Measurements from ENCODE around the gene DOC2A. TPM values are rescaled to one million over a fixed set of nuclear protein-coding genes. Genes with fewer than 3 reads are reported as not detected.

Gene DOC2A
- total and polyA plus RNA-seq, 2 experiments from 2014 or later: 9.8 to 10.0 TPM

DNA sequence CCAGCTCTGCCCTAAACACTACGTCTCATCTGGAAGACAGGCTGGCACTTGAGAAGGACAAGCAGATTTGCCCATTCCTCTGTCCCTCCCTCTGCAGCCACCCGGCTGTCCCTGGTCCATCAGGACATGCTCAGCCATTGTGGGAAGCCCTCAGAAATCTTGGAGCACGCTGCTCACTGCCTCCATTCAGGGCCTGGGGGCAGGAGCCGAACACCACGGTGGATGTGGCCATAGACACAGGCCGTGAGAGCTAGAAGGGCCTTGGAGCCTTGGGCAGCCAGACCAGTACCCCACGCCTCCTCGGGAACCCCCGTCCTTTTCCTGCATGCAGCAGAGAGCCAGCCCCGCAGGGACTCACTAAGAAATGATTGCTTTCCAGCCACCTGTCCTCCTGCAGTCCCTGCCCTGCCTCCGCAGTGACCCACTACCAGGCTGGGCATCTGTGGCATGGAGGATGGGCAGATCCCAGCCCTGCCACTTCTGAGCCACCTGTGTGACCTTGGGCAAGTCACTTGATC, 3.4 kb downstream of the DOC2A start:
- TF ChIP-seq CREB1 (CRISPR knock-in tag; IDR thresholded peaks at IDR 0.05; ENCODE audit: low read depth) (no peak), ETS1 (IDR thresholded peaks at IDR 0.05) (no peak), REST (IDR thresholded peaks at IDR 0.05; ENCODE audit: unreplicated experiment) (no peak), JUNB (IDR thresholded peaks at IDR 0.05; ENCODE audit: unreplicated experiment) (no peak), EZH2phosphoT487 (IDR thresholded peaks at IDR 0.05; ENCODE audit: unreplicated experiment) (no peak), NANOG (IDR thresholded peaks at IDR 0.05; ENCODE audit: borderline replicate concordance) (no peak), ZNF331 (CRISPR knock-in tag; IDR thresholded peaks at IDR 0.05; ENCODE audit: low read depth) (no peak)
- TF ChIP-seq, protein P1, sequence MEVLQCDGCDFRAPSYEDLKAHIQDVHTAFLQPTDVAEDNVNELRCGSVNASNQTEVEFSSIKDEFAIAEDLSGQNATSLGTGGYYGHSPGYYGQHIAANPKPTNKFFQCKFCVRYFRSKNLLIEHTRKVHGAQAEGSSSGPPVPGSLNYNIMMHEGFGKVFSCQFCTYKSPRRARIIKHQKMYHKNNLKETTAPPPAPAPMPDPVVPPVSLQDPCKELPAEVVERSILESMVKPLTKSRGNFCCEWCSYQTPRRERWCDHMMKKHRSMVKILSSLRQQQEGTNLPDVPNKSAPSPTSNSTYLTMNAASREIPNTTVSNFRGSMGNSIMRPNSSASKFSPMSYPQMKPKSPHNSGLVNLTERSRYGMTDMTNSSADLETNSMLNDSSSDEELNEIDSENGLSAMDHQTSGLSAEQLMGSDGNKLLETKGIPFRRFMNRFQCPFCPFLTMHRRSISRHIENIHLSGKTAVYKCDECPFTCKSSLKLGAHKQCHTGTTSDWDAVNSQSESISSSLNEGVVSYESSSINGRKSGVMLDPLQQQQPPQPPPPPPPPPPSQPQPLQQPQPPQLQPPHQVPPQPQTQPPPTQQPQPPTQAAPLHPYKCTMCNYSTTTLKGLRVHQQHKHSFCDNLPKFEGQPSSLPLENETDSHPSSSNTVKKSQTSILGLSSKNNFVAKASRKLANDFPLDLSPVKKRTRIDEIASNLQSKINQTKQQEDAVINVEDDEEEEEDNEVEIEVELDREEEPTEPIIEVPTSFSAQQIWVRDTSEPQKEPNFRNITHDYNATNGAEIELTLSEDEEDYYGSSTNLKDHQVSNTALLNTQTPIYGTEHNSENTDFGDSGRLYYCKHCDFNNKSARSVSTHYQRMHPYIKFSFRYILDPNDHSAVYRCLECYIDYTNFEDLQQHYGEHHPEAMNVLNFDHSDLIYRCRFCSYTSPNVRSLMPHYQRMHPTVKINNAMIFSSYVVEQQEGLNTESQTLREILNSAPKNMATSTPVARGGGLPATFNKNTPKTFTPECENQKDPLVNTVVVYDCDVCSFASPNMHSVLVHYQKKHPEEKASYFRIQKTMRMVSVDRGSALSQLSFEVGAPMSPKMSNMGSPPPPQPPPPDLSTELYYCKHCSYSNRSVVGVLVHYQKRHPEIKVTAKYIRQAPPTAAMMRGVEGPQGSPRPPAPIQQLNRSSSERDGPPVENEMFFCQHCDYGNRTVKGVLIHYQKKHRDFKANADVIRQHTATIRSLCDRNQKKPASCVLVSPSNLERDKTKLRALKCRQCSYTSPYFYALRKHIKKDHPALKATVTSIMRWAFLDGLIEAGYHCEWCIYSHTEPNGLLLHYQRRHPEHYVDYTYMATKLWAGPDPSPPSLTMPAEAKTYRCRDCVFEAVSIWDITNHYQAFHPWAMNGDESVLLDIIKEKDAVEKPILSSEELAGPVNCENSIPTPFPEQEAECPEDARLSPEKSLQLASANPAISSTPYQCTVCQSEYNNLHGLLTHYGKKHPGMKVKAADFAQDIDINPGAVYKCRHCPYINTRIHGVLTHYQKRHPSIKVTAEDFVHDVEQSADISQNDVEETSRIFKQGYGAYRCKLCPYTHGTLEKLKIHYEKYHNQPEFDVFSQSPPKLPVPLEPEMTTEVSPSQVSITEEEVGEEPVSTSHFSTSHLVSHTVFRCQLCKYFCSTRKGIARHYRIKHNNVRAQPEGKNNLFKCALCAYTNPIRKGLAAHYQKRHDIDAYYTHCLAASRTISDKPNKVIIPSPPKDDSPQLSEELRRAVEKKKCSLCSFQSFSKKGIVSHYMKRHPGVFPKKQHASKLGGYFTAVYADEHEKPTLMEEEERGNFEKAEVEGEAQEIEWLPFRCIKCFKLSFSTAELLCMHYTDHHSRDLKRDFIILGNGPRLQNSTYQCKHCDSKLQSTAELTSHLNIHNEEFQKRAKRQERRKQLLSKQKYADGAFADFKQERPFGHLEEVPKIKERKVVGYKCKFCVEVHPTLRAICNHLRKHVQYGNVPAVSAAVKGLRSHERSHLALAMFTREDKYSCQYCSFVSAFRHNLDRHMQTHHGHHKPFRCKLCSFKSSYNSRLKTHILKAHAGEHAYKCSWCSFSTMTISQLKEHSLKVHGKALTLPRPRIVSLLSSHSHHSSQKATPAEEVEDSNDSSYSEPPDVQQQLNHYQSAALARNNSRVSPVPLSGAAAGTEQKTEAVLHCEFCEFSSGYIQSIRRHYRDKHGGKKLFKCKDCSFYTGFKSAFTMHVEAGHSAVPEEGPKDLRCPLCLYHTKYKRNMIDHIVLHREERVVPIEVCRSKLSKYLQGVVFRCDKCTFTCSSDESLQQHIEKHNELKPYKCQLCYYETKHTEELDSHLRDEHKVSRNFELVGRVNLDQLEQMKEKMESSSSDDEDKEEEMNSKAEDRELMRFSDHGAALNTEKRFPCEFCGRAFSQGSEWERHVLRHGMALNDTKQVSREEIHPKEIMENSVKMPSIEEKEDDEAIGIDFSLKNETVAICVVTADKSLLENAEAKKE (CRISPR knock-in tag; IDR thresholded peaks at IDR 0.05): no peak

More for the DNA sequence above, 3.4 kb downstream of the DOC2A start:
- peaks cover 2% of the 10 kb centered on the region; the same call in 1 of the 3 replicates for H3K9me3 Mint-ChIP-seq
- DNase-seq (ENCODE audit: low spot score): no peak
- Histone ChIP-seq H3K4me2 (no peak overlapping the region), H4K20me1 (replicated peaks; ENCODE audit: insufficient read depth) (no peaks in the 10 kb centered on the region), H3K27ac (ENCODE audit: low read depth) (no peak overlapping the region), H3K4me3 (no peak overlapping the region), H3K27me3 (ENCODE audit: insufficient read depth) (peaks cover 27% of the 10 kb centered on the region), H3K9me2 (ENCODE audit: insufficient read depth) (no peaks in the 10 kb centered on the region), H3K36me3 (ENCODE audit: insufficient read depth) (no peaks in the 10 kb centered on the region), H3F3A (replicated peaks; ENCODE audit: low read depth) (0 out of 2 replicates have a peak, but pooled peaks cover 4% of the 10 kb centered on the region), H3K79me2 (replicated peaks; ENCODE audit: insufficient read depth) (no peaks in the 10 kb centered on the region), H3K4me1 (ENCODE audit: insufficient read depth) (peaks cover 10% of the 10 kb centered on the region; the same call in 1 of the 2 replicates), H2AFZ (no peak overlapping the region)
- H3K36me3 Mint-ChIP-seq (ENCODE audit: low read depth): peaks cover 8% of the 10 kb centered on the region; the same call in 2 of the 3 replicates
- no peak for ATAC-seq
- no peak overlapping the region for H3K4me3 Mint-ChIP-seq
- H3K27ac Mint-ChIP-seq: peak overlapping the region; percentile 40
- peaks cover 36% of the 10 kb centered on the region for H3K4me1 Mint-ChIP-seq
- H3K27me3 Mint-ChIP-seq (ENCODE audit: insufficient read depth, low read depth, poor library complexity): peaks cover 35% of the 10 kb centered on the region

All from GM23338 (cell line).